Thymus (tissue), 11 donors: ENCODE results near the gene SPG11. TPM values are rescaled to one million over a fixed set of nuclear protein-coding genes. Genes with fewer than 3 reads are reported as not detected.
"Not testable (repeated sequence)": the region's sequence is repeated elsewhere in the genome, so short reads cannot be mapped to it uniquely, and the experiment has no call there.

ENCODE experiments used
- DNase-seq, 9 donors: peaks; one replicate each; pipeline ENCODE4 v3.0.0-alpha.2; 2013; ENCODE audit warnings: low spot score in 9 of 9, low read depth in 6 of 9, missing footprints in 1 of 9
- H3K27ac ChIP-seq, 2 donors: one replicate each; pipeline ENCODE4 v1.5.1; 2013; ENCODE audit warnings: control low read depth in 1 of 2, low read depth in 1 of 2, low read length in 1 of 2, mild to moderate bottlenecking in 1 of 2, moderate library complexity in 1 of 2
- H3K27me3 ChIP-seq, 2 donors: one replicate each; pipeline ENCODE4 v1.5.1; 2013; ENCODE audit warnings: low read length in 1 of 2; ENCODE audit not compliant: control insufficient read depth in 2 of 2, insufficient read depth in 1 of 2
- H3K36me3 ChIP-seq, 2 donors: one replicate each; pipeline ENCODE4 v1.5.1; 2013; ENCODE audit warnings: low read length in 1 of 2, mild to moderate bottlenecking in 1 of 2, moderate library complexity in 1 of 2; ENCODE audit not compliant: control insufficient read depth in 2 of 2, insufficient read depth in 2 of 2
- H3K4me1 ChIP-seq, 2 donors: one replicate each; pipeline ENCODE4 v1.5.1; 2013; ENCODE audit warnings: low read length in 2 of 2; ENCODE audit not compliant: control insufficient read depth in 2 of 2, insufficient read depth in 2 of 2
- H3K4me3 ChIP-seq, 2 donors: one replicate each; pipeline ENCODE4 v1.5.1; 2013; ENCODE audit warnings: low read length in 2 of 2, control low read depth in 1 of 2, mild to moderate bottlenecking in 1 of 2
- H3K9me3 ChIP-seq, 2 donors: one replicate each; pipeline ENCODE4 v1.5.1; 2013; ENCODE audit warnings: low read length in 1 of 2, mild to moderate bottlenecking in 1 of 2; ENCODE audit not compliant: control insufficient read depth in 2 of 2, insufficient read depth in 1 of 2
- WGBS: extraction: QIAGEN DNeasy Blood & Tissue Kit; methylation state at CpG from one replicate; pipeline ENCODE4 v1.1.7; 2013; 5-methylcytosine and 5-hydroxymethylcytosine counted together
- polyA plus RNA-seq: library from polyadenylated mRNA; stranded (reverse); fragments of 200-250 nt; gene quantifications from one replicate; pipeline ENCODE4 v1.2.3, GENCODE V29; 2013
- total RNA-seq: library from RNA; stranded (reverse); fragments of 120-200 nt; gene quantifications from one replicate; pipeline ENCODE4 v1.2.4, GENCODE V29; 2013
- donor health status: healthy.

Gene SPG11
- total and polyA plus RNA-seq, 2 donors = 48.0 to 67.3 TPM

DNA sequence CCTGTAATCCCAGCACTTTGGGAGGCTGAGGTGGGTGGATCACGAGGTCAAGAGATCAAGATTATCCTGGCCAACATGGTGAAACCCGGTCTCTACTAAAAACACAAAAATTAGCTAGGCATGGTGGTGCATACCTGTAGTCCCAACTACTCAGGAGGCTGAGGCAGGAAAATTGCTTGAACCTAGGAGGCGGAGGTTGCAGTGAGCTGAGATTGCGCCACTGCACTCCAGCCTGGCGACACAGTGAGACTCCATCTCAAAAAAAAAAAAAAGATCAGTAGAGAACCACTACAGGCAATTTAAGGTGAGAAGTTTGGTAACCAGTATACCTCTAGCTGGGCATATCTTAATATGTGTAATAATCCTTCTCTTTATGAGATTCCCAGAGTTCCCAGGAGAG is 118.7 kb downstream of the SPG11 start:
- not testable (repeated sequence) for H3K27ac ChIP-seq, DNase-seq, H3K4me3 ChIP-seq, H3K9me3 ChIP-seq, H3K27me3 ChIP-seq, H3K4me1 ChIP-seq
- WGBS = 97% methylated on average over 5 of the region's 5 CpGs
- H3K36me3 ChIP-seq = peaks cover 0 to 18% of the 10 kb centered on the region in 2 donors

DNA sequence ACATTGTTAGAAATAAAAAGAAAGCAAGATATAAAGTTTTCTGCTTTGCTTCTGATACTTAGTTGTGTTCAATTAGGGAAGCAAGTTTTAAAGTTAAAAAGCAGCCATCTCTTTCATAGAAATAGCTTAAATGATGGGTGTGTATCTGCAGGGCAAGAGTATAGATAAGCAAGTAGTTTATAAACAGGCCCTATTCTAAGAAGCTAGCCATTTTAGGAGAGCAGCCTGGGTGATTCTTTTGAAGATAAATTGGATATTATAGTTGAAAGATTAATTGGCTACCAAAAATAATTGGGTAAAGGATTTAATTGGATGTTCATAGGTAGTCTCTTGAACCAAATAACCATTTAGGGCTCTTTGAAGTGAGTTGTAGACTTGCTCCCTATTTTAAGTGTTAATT is 120.9 kb downstream of the SPG11 start:
- Histone ChIP-seq H3K36me3 (peaks cover 0 to 17% of the 10 kb centered on the region in 2 donors), H3K4me1 (peaks cover 6% of the 10 kb centered on the region in 2 donors), H3K4me3 (no peak overlapping the region), H3K27ac (no peak overlapping the region), H3K9me3 (no peaks in the 10 kb centered on the region), H3K27me3 (no peaks in the 10 kb centered on the region)
- no peak for DNase-seq

DNA sequence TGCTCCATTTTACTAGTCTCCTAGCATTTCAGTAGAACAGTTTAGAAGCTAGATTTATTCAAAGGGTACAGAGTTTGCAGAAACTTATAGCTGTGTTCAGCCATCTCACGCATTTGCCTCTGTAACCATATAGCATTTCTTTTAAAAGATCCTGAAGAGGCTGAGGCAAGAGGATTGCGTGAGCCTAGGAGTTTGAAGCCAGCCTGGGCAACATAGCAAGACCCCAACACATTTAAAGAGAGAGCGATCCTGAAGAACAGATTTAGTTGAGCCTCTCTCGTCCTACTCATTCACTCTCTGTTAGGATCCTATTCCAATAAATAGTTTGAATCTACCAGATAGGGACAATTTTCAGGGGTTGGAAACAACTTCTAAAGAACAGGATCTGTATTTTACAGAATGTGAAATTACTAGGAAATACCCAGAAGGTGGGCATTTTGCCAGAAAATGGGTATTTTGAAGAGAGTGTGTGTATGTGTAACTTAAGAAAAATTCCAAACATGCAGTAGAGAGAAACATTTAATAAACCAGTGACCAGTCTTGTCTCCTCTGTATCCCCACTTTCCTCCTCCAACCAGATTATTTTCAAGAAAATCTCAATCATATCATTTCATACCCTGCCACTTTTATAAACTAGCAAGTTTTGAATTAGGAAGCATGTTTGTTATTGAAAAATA is 122.0 kb downstream of the SPG11 start:
- Histone ChIP-seq H3K27me3 (no peaks in the 10 kb centered on the region), H3K9me3 (no peaks in the 10 kb centered on the region), H3K4me3 (no peak overlapping the region), H3K36me3 (peaks cover 0 to 17% of the 10 kb centered on the region in 2 donors), H3K27ac (no peak overlapping the region), H3K4me1 (peaks cover 6 to 8% of the 10 kb centered on the region in 2 donors)
- 97% methylated on average over 4 of the region's 4 CpGs for WGBS
- no peak for DNase-seq

DNA sequence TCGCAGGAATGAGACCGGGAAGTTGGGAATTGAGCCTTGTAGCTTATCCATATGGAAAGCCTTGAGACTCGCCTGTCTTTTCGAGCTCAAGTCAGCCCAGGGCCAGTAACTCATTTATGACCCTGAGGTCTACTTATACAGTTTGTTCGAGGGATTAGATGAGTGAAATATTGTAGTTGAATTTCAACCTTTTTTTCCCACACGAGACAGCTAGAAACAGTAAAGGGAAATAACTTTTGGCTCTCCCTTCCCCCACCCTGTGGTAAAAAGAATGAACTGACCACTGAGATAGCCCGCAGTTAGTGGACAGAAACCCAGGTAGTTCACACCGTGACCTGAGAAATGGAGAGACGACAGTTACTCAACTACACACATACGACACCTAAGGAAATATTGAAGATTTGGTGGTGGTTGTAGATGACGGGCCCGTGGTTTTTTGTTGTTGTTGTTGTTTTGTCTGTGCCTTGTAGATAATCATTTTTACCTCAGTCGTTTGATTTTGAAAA is 125.7 kb downstream of the SPG11 start:
- no peaks in the 10 kb centered on the region for H3K27me3 ChIP-seq
- peak overlapping the region; percentile 64 to 86 for H3K4me3 ChIP-seq
- peaks cover 10 to 14% of the 10 kb centered on the region in 2 donors for H3K4me1 ChIP-seq
- peak overlapping the region; percentile 75 to 91 for H3K27ac ChIP-seq
- peaks cover 0 to 17% of the 10 kb centered on the region in 2 donors for H3K36me3 ChIP-seq
- 15% methylated on average over 13 of the region's 13 CpGs for WGBS
- H3K9me3 ChIP-seq = no peaks in the 10 kb centered on the region
- peak in 3 of 9 donors; percentile 8 to 35 (median 23) for DNase-seq

DNA sequence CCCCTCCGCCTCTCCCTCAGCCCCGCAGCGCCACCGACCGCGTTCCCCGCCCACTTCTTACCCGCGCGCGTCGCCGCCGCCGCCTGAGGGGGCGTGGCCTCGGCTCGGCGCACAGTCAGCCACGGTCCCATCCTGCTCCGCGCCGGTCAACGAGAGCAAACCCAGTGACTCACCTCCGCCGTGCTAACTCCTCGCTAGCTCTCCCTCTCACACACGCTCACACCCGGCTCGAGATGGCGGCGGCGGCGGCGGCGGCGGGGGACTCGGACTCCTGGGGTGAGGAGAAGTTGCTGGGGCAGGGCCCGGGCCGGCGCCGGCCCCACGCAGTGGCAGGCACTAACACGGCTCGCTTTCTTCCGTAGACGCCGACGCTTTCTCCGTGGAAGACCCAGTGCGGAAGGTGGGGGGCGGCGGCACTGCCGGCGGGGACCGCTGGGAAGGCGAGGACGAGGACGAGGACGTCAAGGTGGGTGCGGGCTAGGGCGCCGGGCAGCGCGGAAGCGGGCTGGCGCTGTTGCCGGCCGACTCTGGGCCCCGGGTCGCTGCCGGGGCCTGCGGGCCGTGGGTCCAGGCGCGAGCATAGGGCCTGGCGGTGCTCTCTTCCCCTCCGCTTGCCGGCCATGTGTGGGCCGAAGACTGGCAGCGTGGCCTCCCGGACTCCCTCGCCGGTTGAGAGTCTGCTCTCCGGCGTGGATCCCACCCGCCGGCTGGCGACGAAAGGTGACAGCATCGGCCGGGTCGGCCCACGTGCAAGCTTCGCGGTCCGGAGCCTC is 126.3 kb downstream of the SPG11 start, which contains the start of gene EIF3J:
Gene EIF3J (plus strand): TSS at position 186 of the 773 bp plus-strand sequence. CDS start 48 bp downstream, at position 234.
- peak; percentile 77 to 97 (median 90) for DNase-seq
- Histone ChIP-seq H3K27ac (peak within 1 kb of the TSS; percentile 93 to 95), H3K27me3 (no peaks in the 10 kb centered on the region), H3K4me1 (peaks cover 10 to 14% of the 10 kb centered on the region in 2 donors), H3K36me3 (peaks cover 0 to 17% of the 10 kb centered on the region in 2 donors), H3K9me3 (no peaks in the 10 kb centered on the region), H3K4me3 (peak within 1 kb of the TSS; percentile 64 to 86)
- under 1% methylated on average over 97 of the region's 97 CpGs for WGBS

DNA sequence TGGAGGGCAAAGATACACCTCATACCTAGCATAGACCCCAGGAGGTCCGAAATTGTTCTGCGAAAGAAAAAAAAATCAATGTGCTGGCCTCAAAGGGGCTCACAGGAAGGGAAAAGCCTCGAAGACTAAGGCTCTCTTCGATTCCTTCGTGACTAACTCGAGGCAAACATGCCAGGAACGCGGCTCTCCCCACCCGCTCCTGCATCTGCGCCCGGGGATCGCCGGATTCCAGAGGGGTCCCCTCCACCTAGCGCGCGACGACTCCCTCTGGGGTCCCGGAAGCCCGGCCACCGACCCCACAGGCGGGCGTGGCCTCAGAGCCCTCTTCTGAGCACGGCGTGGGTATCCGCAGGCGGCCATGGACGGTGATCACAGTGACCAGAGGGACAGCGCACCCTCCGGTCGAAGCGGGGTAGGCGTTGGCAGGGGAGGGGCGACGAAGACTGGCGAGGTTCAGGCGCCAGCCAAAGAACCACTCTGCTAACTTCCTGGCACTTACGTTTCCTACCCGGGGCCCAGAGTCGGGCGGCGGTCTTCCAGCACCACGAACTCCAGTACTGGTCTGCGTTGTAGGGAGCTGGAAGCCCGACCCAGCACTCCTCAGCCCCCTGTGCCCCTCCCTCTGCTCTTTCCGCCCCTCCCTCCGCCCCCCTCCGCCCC is 127.0 kb downstream of the SPG11 start:
- peak overlapping the region; percentile 64 to 86 for H3K4me3 ChIP-seq
- WGBS = under 1% methylated on average over 47 of the region's 47 CpGs
- H3K9me3 ChIP-seq = no peaks in the 10 kb centered on the region
- H3K27ac ChIP-seq = peak overlapping the region; percentile 93 to 95
- peak in 1 of 9 donors; percentile 54 for DNase-seq
- H3K36me3 ChIP-seq = peaks cover 0 to 14% of the 10 kb centered on the region in 2 donors
- peaks cover 10 to 14% of the 10 kb centered on the region in 2 donors for H3K4me1 ChIP-seq
- H3K27me3 ChIP-seq = no peaks in the 10 kb centered on the region

DNA sequence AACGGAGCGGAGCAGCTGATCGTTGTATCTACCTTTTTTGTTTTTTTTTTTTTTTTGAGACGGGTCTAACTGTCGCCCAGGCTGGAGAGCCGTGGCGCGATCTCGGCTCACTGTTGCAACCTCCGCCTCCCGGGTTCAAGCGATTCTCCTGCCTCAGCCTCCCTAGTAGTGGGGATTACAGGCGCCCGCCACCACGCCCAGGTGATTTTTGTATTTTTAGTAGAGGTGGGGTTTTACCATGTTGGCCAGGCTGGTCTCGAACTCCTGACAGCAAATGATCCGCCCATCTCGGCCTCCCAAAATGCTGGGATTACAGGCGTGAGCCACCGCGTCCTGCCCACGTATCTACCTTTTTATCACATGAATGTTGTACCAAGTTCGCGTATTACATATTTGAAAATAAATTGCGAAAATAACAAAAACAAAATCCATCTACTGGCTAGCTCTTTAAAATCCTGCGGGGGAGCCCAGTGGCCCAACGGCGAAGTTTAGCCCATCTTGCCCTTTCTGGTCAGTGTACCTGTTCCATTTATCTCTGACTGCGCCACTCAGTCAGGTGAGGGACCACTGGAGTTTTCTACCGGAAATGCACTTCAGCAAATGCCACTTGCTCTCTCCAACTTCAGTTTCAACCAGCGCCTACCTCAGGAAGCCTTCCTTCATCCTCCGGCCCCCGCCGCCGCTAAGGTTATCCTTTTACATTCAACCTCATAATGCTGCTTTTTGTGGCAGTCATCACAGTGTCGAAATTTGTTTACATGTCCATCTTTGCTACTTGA is 127.8 kb downstream of the SPG11 start:
- Histone ChIP-seq H3K4me3 (peak overlapping the region; percentile 64 to 86), H3K36me3 (peaks cover 0 to 7% of the 10 kb centered on the region in 2 donors), H3K9me3 (no peaks in the 10 kb centered on the region), H3K27ac (peak overlapping the region; percentile 93 to 95), H3K27me3 (no peaks in the 10 kb centered on the region), H3K4me1 (peaks cover 10 to 14% of the 10 kb centered on the region in 2 donors)
- DNase-seq = peak in 6 of 9 donors; percentile 17 to 63 (median 28)
- WGBS = 66% methylated on average over 36 of the region's 36 CpGs

DNA sequence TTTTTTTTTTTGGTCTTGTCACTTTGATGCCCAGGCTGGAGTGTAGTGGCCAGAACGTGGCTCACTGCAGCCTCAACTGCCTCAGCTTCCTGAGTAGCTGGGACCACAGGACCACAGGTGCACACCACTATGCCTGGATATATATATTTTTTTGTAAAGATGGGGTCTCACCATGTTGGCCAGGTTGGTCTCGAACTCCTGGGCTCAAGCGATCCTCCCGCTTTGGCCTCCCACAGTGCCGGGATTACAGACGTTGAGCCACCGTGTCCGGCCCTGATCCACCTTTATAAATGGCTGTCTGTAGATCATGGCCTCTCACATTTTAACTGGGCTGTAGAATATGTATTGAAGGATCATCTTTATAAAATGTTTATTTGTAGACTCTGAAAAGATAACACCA is 128.4 kb downstream of the SPG11 start:
- Histone ChIP-seq H3K9me3 (no peaks in the 10 kb centered on the region), H3K4me1 (peaks cover 10 to 11% of the 10 kb centered on the region in 2 donors), H3K36me3 (peaks cover 0 to 2% of the 10 kb centered on the region in 2 donors), H3K27ac (no peak overlapping the region), H3K4me3 (no peak overlapping the region), H3K27me3 (no peaks in the 10 kb centered on the region)
- WGBS = 96% methylated on average over 8 of the region's 8 CpGs
- no peak for DNase-seq
